ENCODE measurements around the gene NOP16.

Gene NOP16

GRCh38 chr5:176366232-176366894 lies 22.0 kb downstream of the NOP16 start:
- peak overlapping the region; percentile 71 for H3K4me3 ChIP-seq (ENCODE audit: low read depth, low read length)
- no peak for DNase-seq (ENCODE audit: low read depth)

- peak; percentile 24 for DNase-seq (ENCODE audit: low read depth)
- peak within 1 kb of the TSS; percentile 71 for H3K4me3 ChIP-seq (ENCODE audit: low read depth, low read length)
These were observed 22.8 kb downstream of the NOP16 start, which contains the start of gene ARL10 for GRCh38 chr5:176365351-176366231. Gene ARL10, plus strand, starts transcription at chr5:176365487. Its CDS starts 77 bp downstream, at chr5:176365564.

- DNase-seq (ENCODE audit: low read depth), result no peak
- H3K4me3 ChIP-seq (ENCODE audit: low read depth, low read length), result peak overlapping the region; percentile 71
These were observed 23.5 kb downstream of the NOP16 start for GRCh38 chr5:176364765-176365350.

GRCh38 chr5:176362233-176362490 lies 26.2 kb downstream of the NOP16 start:
- H3K4me3 ChIP-seq (ENCODE audit: low read depth, low read length), result peak overlapping the region; percentile 82
- no peak for DNase-seq (ENCODE audit: low read depth)

- peak within 1 kb of the TSS; percentile 82 for H3K4me3 ChIP-seq (ENCODE audit: low read depth, low read length)
- peak; percentile 59 for DNase-seq (ENCODE audit: low read depth)
These were observed 26.8 kb downstream of the NOP16 start, which contains the start of gene KIAA1191 for GRCh38 chr5:176361437-176362232. Gene KIAA1191, minus strand, starts transcription at chr5:176361764. Its CDS starts 2,256 bp downstream, at chr5:176359508.

- DNase-seq (ENCODE audit: low read depth), result no peak
- peak overlapping the region; percentile 82 for H3K4me3 ChIP-seq (ENCODE audit: low read depth, low read length)
These were observed 27.4 kb downstream of the NOP16 start for GRCh38 chr5:176360894-176361436.

GRCh38 chr5:176359658-176360057 lies 28.7 kb downstream of the NOP16 start:
- H3K4me3 ChIP-seq (ENCODE audit: low read depth, low read length), result no peak overlapping the region
- DNase-seq (ENCODE audit: low read depth), result no peak

- no peak for DNase-seq (ENCODE audit: low read depth)
- no peak overlapping the region for H3K4me3 ChIP-seq (ENCODE audit: low read depth, low read length)
These were observed 32.2 kb downstream of the NOP16 start for GRCh38 chr5:176356179-176356566.

- H3K4me3 ChIP-seq (ENCODE audit: low read depth, low read length), result no peak overlapping the region
- DNase-seq (ENCODE audit: low read depth), result no peak
These were observed 32.8 kb downstream of the NOP16 start for GRCh38 chr5:176355400-176356178.

GRCh38 chr5:176353533-176353932 lies 34.9 kb downstream of the NOP16 start:
- DNase-seq (ENCODE audit: low read depth), result no peak
- no peak overlapping the region for H3K4me3 ChIP-seq (ENCODE audit: low read depth, low read length)

- no peak for DNase-seq (ENCODE audit: low read depth)
- H3K4me3 ChIP-seq (ENCODE audit: low read depth, low read length), result no peak overlapping the region
These were observed 36.1 kb downstream of the NOP16 start for GRCh38 chr5:176352116-176352878.

GRCh38 chr5:176350416-176350815 lies 38.0 kb downstream of the NOP16 start:
- no peak overlapping the region for H3K4me3 ChIP-seq (ENCODE audit: low read depth, low read length)
- no peak for DNase-seq (ENCODE audit: low read depth)

GRCh38 chr5:176342766-176343458 lies 45.5 kb downstream of the NOP16 start:
- H3K4me3 ChIP-seq (ENCODE audit: low read depth, low read length), result no peak overlapping the region
- no peak for DNase-seq (ENCODE audit: low read depth)

- H3K4me3 ChIP-seq (ENCODE audit: low read depth, low read length), result no peak overlapping the region
- DNase-seq (ENCODE audit: low read depth), result no peak
These were observed 46.3 kb downstream of the NOP16 start for GRCh38 chr5:176342158-176342483.

GRCh38 chr5:176341325-176342157 lies 46.9 kb downstream of the NOP16 start:
- no peak overlapping the region for H3K4me3 ChIP-seq (ENCODE audit: low read depth, low read length)
- DNase-seq (ENCODE audit: low read depth), result no peak

- no peak for DNase-seq (ENCODE audit: low read depth)
- H3K4me3 ChIP-seq (ENCODE audit: low read depth, low read length), result no peak overlapping the region
These were observed 49.1 kb downstream of the NOP16 start for GRCh38 chr5:176339304-176339703.

- H3K4me3 ChIP-seq (ENCODE audit: low read depth, low read length), result no peak overlapping the region
- DNase-seq (ENCODE audit: low read depth), result no peak
These were observed 50.5 kb downstream of the NOP16 start for GRCh38 chr5:176337913-176338312.
